Common myeloid progenitor, CD34-positive (primary cell): ENCODE measurements around the gene XAGE2.

Experiments
- CTCF ChIA-PET: fragments of 350-600 bp; sonication (Branson Sonifier 250); formaldehyde crosslinking; loops from one replicate; lab custom pipeline; 2021; ENCODE audit warnings: antibody characterized with exemption; lab: Charles Lee
- POLR2A ChIA-PET: fragments of 350-600 bp; sonication (Branson Sonifier 250); formaldehyde crosslinking; loops from one replicate; lab custom pipeline; 2021; ENCODE audit warnings: antibody characterized with exemption; lab: Charles Lee
- DNase-seq, 3 donors: peaks; one replicate each; pipeline versions ENCODE4 v3.0.0 to v3.0.0-alpha.2; 2013
- H3K27ac ChIP-seq, 2 experiments: 1 replicate in 1 of 2; 2 replicates in 1 of 2; pipeline ENCODE4 v1.7.0; 2013; ENCODE audit warnings: inconsistent platforms in 2 of 2, low read length in 2 of 2, mild to moderate bottlenecking in 2 of 2, low read depth in 1 of 2, moderate library complexity in 1 of 2; ENCODE audit not compliant: severe bottlenecking in 2 of 2, insufficient read depth in 1 of 2, poor library complexity in 1 of 2
- H3K27me3 ChIP-seq, 5 experiments: replicated peaks in 2 of 5; 1 replicate in 3 of 5; 2 replicates in 2 of 5; pipeline versions ENCODE4 v1.6.1 to v1.7.0; 2013; ENCODE audit warnings: low read length in 4 of 5, mild to moderate bottlenecking in 2 of 5, moderate library complexity in 2 of 5, inconsistent platforms in 1 of 5; ENCODE audit not compliant: insufficient read depth in 5 of 5, control insufficient read depth in 4 of 5
- H3K36me3 ChIP-seq, 4 experiments: 1 replicate in 2 of 4; 2 replicates in 2 of 4; pipeline versions ENCODE4 v1.6.1 to v1.7.0; 2013; ENCODE audit warnings: low read length in 3 of 4, control low read depth in 1 of 4, mild to moderate bottlenecking in 1 of 4; ENCODE audit not compliant: control insufficient read depth in 4 of 4, insufficient read depth in 4 of 4
- H3K4me1 ChIP-seq, 4 experiments: 1 replicate in 3 of 4; 2 replicates in 1 of 4; pipeline versions ENCODE4 v1.6.1 to v1.7.1; 2013; ENCODE audit warnings: low read length in 3 of 4, mild to moderate bottlenecking in 3 of 4, control low read depth in 1 of 4, inconsistent platforms in 1 of 4, moderate library complexity in 1 of 4; ENCODE audit not compliant: control insufficient read depth in 4 of 4, insufficient read depth in 4 of 4; ENCODE audit errors: control extremely low read depth in 1 of 4
- H3K4me3 ChIP-seq, 7 experiments: 1 replicate in 4 of 7; 2 replicates in 3 of 7; pipeline versions ENCODE4 v1.5.1 to v1.7.0; 2013; ENCODE audit warnings: mild to moderate bottlenecking in 7 of 7, low read length in 6 of 7, moderate library complexity in 6 of 7, inconsistent platforms in 2 of 7, low read depth in 2 of 7, control low read depth in 1 of 7; ENCODE audit not compliant: insufficient read depth in 4 of 7, control insufficient read depth in 1 of 7; ENCODE audit errors: extremely low read depth in 1 of 7
- H3K9me3 ChIP-seq, 5 experiments: 1 replicate in 4 of 5; 2 replicates in 1 of 5; pipeline versions ENCODE4 v1.6.1 to v1.7.1; 2013; ENCODE audit warnings: low read length in 4 of 5, mild to moderate bottlenecking in 2 of 5, inconsistent platforms in 1 of 5, low read depth in 1 of 5, moderate library complexity in 1 of 5; ENCODE audit not compliant: control insufficient read depth in 4 of 5, insufficient read depth in 2 of 5; ENCODE audit errors: control extremely low read depth in 1 of 5
- WGBS: methylation state at CpG from one replicate; pipeline ENCODE4 v1.1.5; 2013; ENCODE audit not compliant: insufficient coverage; 5-methylcytosine and 5-hydroxymethylcytosine counted together

The XAGE2 gene

DNA sequence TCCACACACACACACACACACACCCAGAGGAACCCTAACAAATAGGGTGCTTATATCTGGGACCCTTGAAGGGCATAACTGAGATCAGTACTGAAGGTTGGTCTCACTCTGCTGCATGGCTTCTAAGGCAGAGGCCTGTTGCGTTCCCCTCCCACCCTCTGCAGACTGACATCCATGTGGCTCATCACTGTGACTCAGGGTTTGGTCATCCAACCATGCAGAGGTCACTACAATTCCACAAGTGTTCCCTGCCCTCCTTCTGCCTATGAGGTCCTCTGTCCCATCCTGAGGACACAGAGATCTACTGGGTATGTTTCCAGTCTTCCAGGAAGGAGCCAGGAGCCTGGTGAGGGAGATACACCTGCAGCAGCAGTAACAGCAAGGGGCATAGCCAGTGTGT lies 55.8 kb downstream of the XAGE2 start:
- no peak overlapping the region for H3K27ac ChIP-seq
- no peaks in the 10 kb centered on the region for H3K9me3 ChIP-seq
- POLR2A ChIA-PET, result no interaction called here
- H3K4me3 ChIP-seq, result no peak overlapping the region
- no peaks in the 10 kb centered on the region for H3K4me1 ChIP-seq
- no peak for DNase-seq
- CTCF ChIA-PET, result no interaction called here
- no peaks in the 10 kb centered on the region for H3K36me3 ChIP-seq
- 100% methylated on average over 1 of the region's 1 CpG for WGBS
- peaks cover 0 to 17% (median 0%) of the 10 kb centered on the region in 5 experiments for H3K27me3 ChIP-seq
